GM23338 (cell line): ENCODE measurements around the gene SCGN. TPM values are rescaled to one million over a fixed set of nuclear protein-coding genes. Genes with fewer than 3 reads are reported as not detected.

Experiments
- ATAC-seq: fragments of 200-7000 bp; cut with Tn5 transposase; 3 replicates; pipeline ENCODE4 v1.9.1; 2020
- DNase-seq: peaks from one replicate; pipeline ENCODE4 v3.0.0-alpha.2; 2015; ENCODE audit warnings: low spot score
- H2AFZ ChIP-seq: fragments of 200-600 bp; sonication (generic); 2 replicates; pipeline ENCODE4 v1.8.0; 2016; ENCODE audit warnings: antibody characterized with exemption, mild to moderate bottlenecking, moderate library complexity
- H3F3A ChIP-seq: fragments of 200-600 bp; sonication (generic); replicated peaks from 2 replicates; pipeline ENCODE4 v1.8.0; 2017; ENCODE audit warnings: antibody characterized with exemption, mixed run types, low read depth
- H3K27ac ChIP-seq: fragments of 200-600 bp; sonication (generic); 2 replicates; pipeline ENCODE4 v1.6.1; 2016; ENCODE audit warnings: low read depth
- H3K27me3 ChIP-seq: fragments of 200-600 bp; sonication (generic); 2 replicates; pipeline ENCODE4 v1.8.0; 2016; ENCODE audit warnings: mild to moderate bottlenecking, mixed run types, moderate library complexity; ENCODE audit not compliant: insufficient read depth
- H3K36me3 ChIP-seq: fragments of 200-600 bp; sonication (generic); 2 replicates; pipeline ENCODE4 v1.8.0; 2016; ENCODE audit warnings: mild to moderate bottlenecking; ENCODE audit not compliant: insufficient read depth
- H3K4me1 ChIP-seq: fragments of 200-600 bp; sonication (generic); 2 replicates; pipeline ENCODE4 v1.8.0; 2016; ENCODE audit warnings: mild to moderate bottlenecking, moderate library complexity; ENCODE audit not compliant: insufficient read depth
- H3K4me2 ChIP-seq: fragments of 200-600 bp; sonication (generic); 2 replicates; pipeline ENCODE4 v1.7.1; 2017; ENCODE audit warnings: mixed run types
- H3K4me3 ChIP-seq: fragments of 200-600 bp; sonication (generic); 2 replicates; pipeline ENCODE4 v1.6.1; 2016; ENCODE audit warnings: mixed run types
- H3K79me2 ChIP-seq: fragments of 200-600 bp; sonication (generic); replicated peaks from 2 replicates; pipeline ENCODE4 v1.8.0; 2017; ENCODE audit warnings: mild to moderate bottlenecking; ENCODE audit not compliant: insufficient read depth
- H3K9me2 ChIP-seq: fragments of 200-600 bp; sonication (generic); 2 replicates; pipeline ENCODE4 v1.8.0; 2017; ENCODE audit not compliant: insufficient read depth
- H4K20me1 ChIP-seq: fragments of 200-600 bp; sonication (generic); replicated peaks from 2 replicates; pipeline ENCODE4 v1.8.0; 2017; ENCODE audit warnings: mild to moderate bottlenecking; ENCODE audit not compliant: insufficient read depth
- H3K27ac Mint-ChIP-seq: 2 replicates; pipeline ENCODE4 v1.8.0; 2020; ENCODE audit warnings: inconsistent platforms, mild to moderate bottlenecking, moderate library complexity, mixed read lengths
- H3K27me3 Mint-ChIP-seq: 3 replicates; pipeline ENCODE4 v1.8.0; 2022; ENCODE audit warnings: low read depth, mild to moderate bottlenecking, moderate library complexity, mixed read lengths, inconsistent platforms; ENCODE audit not compliant: insufficient read depth, poor library complexity
- H3K36me3 Mint-ChIP-seq: 3 replicates; pipeline ENCODE4 v1.8.0; 2021; ENCODE audit warnings: low read depth, mild to moderate bottlenecking, inconsistent platforms, moderate library complexity, mixed read lengths
- H3K4me1 Mint-ChIP-seq: 3 replicates; pipeline ENCODE4 v1.8.0; 2020; ENCODE audit warnings: mild to moderate bottlenecking, inconsistent platforms, mixed read lengths
- H3K4me3 Mint-ChIP-seq: 3 replicates; pipeline ENCODE4 v1.8.0; 2021; ENCODE audit warnings: moderate library complexity, mild to moderate bottlenecking, inconsistent platforms, mixed read lengths
- H3K9me3 Mint-ChIP-seq: 3 replicates; pipeline ENCODE4 v1.8.0; 2020; ENCODE audit warnings: moderate library complexity, mild to moderate bottlenecking, inconsistent platforms, mixed read lengths
- CREB1 ChIP-seq: fragments of 250-450 bp; sonication (Bioruptor Pico); IDR thresholded peaks from 2 replicates; pipeline ENCODE4 v1.5.0; 2020; ENCODE audit warnings: low read depth, mild to moderate bottlenecking, moderate library complexity
- EZH2 ChIP-seq: fragments of 200-600 bp; sonication (generic); IDR thresholded peaks from one replicate; pipeline ENCODE4 v1.8.0; 2017; ENCODE audit warnings: antibody characterized with exemption, mild to moderate bottlenecking, low read depth; ENCODE audit not compliant: unreplicated experiment
- EZH2phosphoT487 ChIP-seq: fragments of 200-600 bp; sonication (generic); IDR thresholded peaks from one replicate; pipeline ENCODE4 v1.8.1; 2018; ENCODE audit warnings: antibody characterized with exemption; ENCODE audit not compliant: unreplicated experiment
- JUNB ChIP-seq: IDR thresholded peaks from one replicate; pipeline ENCODE4 v1.6.1; 2016; ENCODE audit warnings: antibody characterized with exemption; ENCODE audit not compliant: unreplicated experiment
- POLR2AphosphoS5 ChIP-seq: IDR thresholded peaks from 2 replicates; pipeline ENCODE4 v1.6.1; 2016; ENCODE audit warnings: antibody characterized with exemption, low read depth
- REST ChIP-seq: IDR thresholded peaks from one replicate; pipeline ENCODE4 v1.6.1; 2018; ENCODE audit warnings: antibody characterized with exemption; ENCODE audit not compliant: unreplicated experiment
- STAT1 ChIP-seq: IDR thresholded peaks from one replicate; pipeline ENCODE4 v1.6.1; 2016; ENCODE audit warnings: antibody characterized with exemption; ENCODE audit not compliant: unreplicated experiment
- ZNF114 ChIP-seq: fragments of 250-450 bp; sonication (Bioruptor Pico); IDR thresholded peaks from 2 replicates; pipeline ENCODE4 v1.5.0; 2020; ENCODE audit warnings: mild to moderate bottlenecking, moderate library complexity
- ZNF331 ChIP-seq: fragments of 250-450 bp; sonication (Bioruptor Pico); IDR thresholded peaks from 2 replicates; pipeline ENCODE4 v1.5.0; 2020; ENCODE audit warnings: low read depth, mild to moderate bottlenecking, moderate library complexity
- ZNF462 ChIP-seq: fragments of 250-450 bp; sonication (Bioruptor Pico); IDR thresholded peaks from 2 replicates; pipeline ENCODE4 v1.5.0; 2020; ENCODE audit warnings: mild to moderate bottlenecking, moderate library complexity
- polyA plus RNA-seq: library from polyadenylated mRNA; unstranded; fragments of >200 nt; fragmentation: Nextera tagmentation; extraction: Ambion mirVana; gene quantifications from 2 replicates; pipeline ENCODE4 v1.2.1, GENCODE V29; 2016
- total RNA-seq: library from RNA; depleted of rRNA; stranded (reverse); fragments of >200 nt; shearing (Covaris generic); gene quantifications from 2 replicates; pipeline ENCODE4 v1.2.3, GENCODE V29; 2014
- TF ChIP-seq, protein P1 (sequence below): IDR thresholded peaks from 2 replicates; pipeline ENCODE4 v1.6.1; 2016; ENCODE audit warnings: antibody characterized with exemption

SCGN gene
- total and polyA plus RNA-seq, 2 experiments from 2014 or later, result not detected

DNA sequence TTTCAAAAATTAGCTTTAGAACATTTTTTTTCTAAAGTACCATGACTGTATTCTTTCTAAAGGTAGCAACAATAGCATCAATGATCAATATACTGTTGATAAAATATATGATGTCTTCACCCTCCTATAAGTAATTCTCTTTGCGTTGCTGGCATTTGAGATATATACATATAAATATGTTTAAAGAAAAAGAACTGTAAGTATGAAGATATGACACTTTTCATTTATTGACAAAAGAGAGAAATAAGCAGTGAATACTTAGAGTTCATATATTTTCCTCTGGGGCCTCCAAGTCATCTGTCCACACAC lies 49.4 kb upstream of the SCGN start:
- Histone ChIP-seq H3K4me1 (no peaks in the 10 kb centered on the region), H3K27ac (no peak overlapping the region), H3K79me2 (no peaks in the 10 kb centered on the region), H3F3A (no peaks in the 10 kb centered on the region), H3K9me2 (no peaks in the 10 kb centered on the region), H3K36me3 (no peaks in the 10 kb centered on the region), H2AFZ (no peak overlapping the region), H3K27me3 (no peaks in the 10 kb centered on the region), H4K20me1 (no peaks in the 10 kb centered on the region), H3K4me2 (no peak overlapping the region), H3K4me3 (no peak overlapping the region)
- Mint-ChIP-seq H3K4me1 (peaks cover 6% of the 10 kb centered on the region; the same call in 2 of the 3 replicates), H3K36me3 (peaks cover 4% of the 10 kb centered on the region; the same call in 2 of the 3 replicates), H3K27me3 (peaks cover 5% of the 10 kb centered on the region), H3K9me3 (no peaks in the 10 kb centered on the region), H3K27ac (no peak overlapping the region), H3K4me3 (no peak overlapping the region)
- DNase-seq (no peak), ATAC-seq (no peak)
- TF ChIP-seq JUNB (no peak), CREB1 (CRISPR knock-in tag) (no peak), STAT1 (no peak), EZH2 (no peak), ZNF114 (CRISPR knock-in tag) (no peak), REST (no peak), POLR2AphosphoS5 (no peak), EZH2phosphoT487 (no peak), ZNF331 (no peak), ZNF462 (no peak)
- TF ChIP-seq, protein P1, sequence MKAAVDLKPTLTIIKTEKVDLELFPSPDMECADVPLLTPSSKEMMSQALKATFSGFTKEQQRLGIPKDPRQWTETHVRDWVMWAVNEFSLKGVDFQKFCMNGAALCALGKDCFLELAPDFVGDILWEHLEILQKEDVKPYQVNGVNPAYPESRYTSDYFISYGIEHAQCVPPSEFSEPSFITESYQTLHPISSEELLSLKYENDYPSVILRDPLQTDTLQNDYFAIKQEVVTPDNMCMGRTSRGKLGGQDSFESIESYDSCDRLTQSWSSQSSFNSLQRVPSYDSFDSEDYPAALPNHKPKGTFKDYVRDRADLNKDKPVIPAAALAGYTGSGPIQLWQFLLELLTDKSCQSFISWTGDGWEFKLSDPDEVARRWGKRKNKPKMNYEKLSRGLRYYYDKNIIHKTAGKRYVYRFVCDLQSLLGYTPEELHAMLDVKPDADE, result no peak
